Mesodermal cell (in vitro differentiated cells): Measurements from ENCODE around the gene SULT6B1.
"Not testable (repeated sequence)": the region's sequence is repeated elsewhere in the genome, so short reads cannot be mapped to it uniquely, and the experiment has no call there.

Source experiments
- H3K27ac ChIP-seq: 2 replicates; pipeline ENCODE4 v1.7.0; 2013; ENCODE audit warnings: mild to moderate bottlenecking, low read depth, low read length, moderate library complexity; ENCODE audit not compliant: severe bottlenecking
- H3K36me3 ChIP-seq: 2 replicates; pipeline ENCODE4 v1.7.1; 2013; ENCODE audit warnings: mild to moderate bottlenecking, low read length, moderate library complexity; ENCODE audit not compliant: control insufficient read depth, insufficient read depth
- H3K4me1 ChIP-seq: one replicate; pipeline ENCODE4 v1.7.1; 2013; ENCODE audit warnings: mild to moderate bottlenecking, low read length; ENCODE audit not compliant: insufficient read depth, control insufficient read depth, poor library complexity, severe bottlenecking
- H3K4me3 ChIP-seq: 2 replicates; pipeline ENCODE4 v1.7.0; 2013; ENCODE audit warnings: low read length, control low read depth, mild to moderate bottlenecking; ENCODE audit not compliant: insufficient read depth, poor library complexity, severe bottlenecking; ENCODE audit errors: extremely low read depth
- H3K9me3 ChIP-seq: 2 replicates; pipeline ENCODE4 v1.7.1; 2013; ENCODE audit warnings: mild to moderate bottlenecking, low read length, moderate library complexity; ENCODE audit not compliant: control insufficient read depth
- WGBS, 2 experiments: methylation state at CpG; one replicate each; pipeline ENCODE4 v1.1.5; 2013; ENCODE audit warnings: missing lambda C conversion rate in 2 of 2; ENCODE audit not compliant: insufficient coverage in 2 of 2; 5-methylcytosine and 5-hydroxymethylcytosine counted together

Gene SULT6B1

DNA sequence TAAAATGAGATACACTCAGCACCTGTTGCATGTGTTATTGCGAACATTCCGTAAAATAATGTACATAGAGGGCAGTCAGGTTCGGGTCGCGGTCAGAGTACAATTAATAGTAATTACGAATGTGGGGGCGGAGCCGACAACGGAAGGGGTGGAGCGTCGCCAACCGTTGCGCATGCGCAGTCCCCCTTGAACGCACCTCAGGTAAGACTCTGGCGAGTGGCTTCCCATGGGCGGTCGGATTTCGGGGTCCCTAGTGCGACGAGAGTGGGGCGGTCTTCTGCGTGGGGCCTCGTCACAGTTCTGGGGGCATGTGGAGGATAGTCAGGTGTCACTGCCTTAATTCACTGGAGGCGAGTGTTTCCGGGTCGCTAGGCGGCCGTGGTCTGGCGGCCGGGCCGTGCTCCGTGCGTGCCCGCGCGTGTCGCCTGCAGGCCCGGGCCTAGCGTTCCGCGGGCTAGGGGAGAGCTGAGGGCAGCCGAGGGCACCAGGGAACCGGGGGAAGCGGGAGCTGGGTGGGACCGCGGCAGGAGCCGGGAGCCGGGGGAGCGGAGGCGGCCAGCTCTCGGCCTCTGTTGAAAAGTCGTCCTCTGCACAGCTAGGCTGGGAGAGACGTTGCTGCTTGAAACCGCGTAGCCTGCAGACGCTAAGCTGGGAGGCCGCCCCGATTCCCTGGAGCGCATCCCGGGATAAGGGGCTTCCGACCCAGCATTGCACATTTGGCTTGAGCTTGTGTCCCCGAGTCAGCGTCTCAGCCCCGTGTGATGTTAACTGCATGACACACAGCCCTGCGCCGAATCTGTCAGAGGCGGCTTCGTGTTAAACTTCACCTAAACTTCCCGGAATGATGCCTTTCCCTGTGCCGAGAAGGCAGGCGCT is 8.1 kb upstream of the SULT6B1 start, which contains the start of gene CEBPZOS:
Gene CEBPZOS (plus strand): TSS at position 177 of the 876 bp plus-strand sequence. CDS start 3,209 bp downstream, outside the sequence.
- H3K4me3 ChIP-seq = peak within 1 kb of the TSS; percentile 46
- no peaks in the 10 kb centered on the region for H3K4me1 ChIP-seq
- WGBS, 2 experiments = 67 to 69% methylated on average over 61 to 72 of the region's 72 CpGs
- no peaks in the 10 kb centered on the region for H3K9me3 ChIP-seq
- peaks cover 15% of the 10 kb centered on the region for H3K36me3 ChIP-seq
- peak within 1 kb of the TSS; percentile 1 for H3K27ac ChIP-seq

DNA sequence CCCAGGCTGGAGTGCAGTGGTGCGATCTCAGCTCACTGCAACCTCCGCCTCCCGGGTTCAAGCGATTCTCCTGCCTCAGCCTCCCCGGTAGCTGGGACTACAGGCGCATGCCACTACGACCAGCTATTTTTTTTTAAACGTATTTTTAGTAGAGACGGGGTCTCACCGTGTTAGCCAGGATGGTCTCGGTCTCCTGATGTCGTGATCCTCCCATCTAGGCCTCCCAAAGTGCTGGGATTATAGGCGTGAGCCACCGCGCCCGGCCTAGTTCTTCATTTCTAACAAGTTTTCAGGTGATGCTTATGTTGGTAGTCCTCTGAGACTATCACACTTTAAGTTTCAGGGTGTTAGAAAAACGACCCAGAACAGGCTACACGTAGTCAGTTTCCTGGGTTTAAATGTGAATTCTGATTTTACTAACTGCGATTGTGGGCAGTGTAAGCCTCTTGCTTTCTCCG is 7.4 kb upstream of the SULT6B1 start:
- 91 to 96% methylated on average over 16 to 17 of the region's 20 CpGs for WGBS, 2 experiments
- H3K27ac ChIP-seq, H3K4me1 ChIP-seq, H3K9me3 ChIP-seq: not testable (repeated sequence)
- H3K4me3 ChIP-seq = peak overlapping the region; percentile 46
- H3K36me3 ChIP-seq = peaks cover 11% of the 10 kb centered on the region

DNA sequence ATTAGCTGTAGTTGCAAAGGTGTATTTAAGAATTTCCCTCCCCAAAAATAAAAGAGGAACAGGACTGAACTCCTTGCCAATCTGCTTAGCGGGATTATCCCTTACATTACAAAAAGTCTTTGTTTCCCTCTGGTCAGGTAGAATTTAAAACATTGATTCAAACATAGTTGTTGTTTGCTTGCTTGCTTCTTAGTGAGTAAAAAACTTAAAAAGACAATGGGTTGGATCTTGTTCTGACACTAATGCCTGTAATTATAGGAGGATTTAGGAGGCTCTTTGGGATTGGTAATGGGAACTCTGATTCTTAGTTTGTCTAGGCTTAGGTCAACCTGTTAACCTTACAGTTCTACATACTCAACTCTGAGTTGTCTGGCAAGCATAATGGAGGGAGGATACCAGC is 4.1 kb upstream of the SULT6B1 start:
- Histone ChIP-seq H3K4me1 (peaks cover 15% of the 10 kb centered on the region), H3K36me3 (no peaks in the 10 kb centered on the region), H3K4me3 (no peak overlapping the region), H3K27ac (no peak overlapping the region), H3K9me3 (no peaks in the 10 kb centered on the region)
- no CpG with 5 or more reads among the region's 1 CpG for WGBS, 2 experiments

DNA sequence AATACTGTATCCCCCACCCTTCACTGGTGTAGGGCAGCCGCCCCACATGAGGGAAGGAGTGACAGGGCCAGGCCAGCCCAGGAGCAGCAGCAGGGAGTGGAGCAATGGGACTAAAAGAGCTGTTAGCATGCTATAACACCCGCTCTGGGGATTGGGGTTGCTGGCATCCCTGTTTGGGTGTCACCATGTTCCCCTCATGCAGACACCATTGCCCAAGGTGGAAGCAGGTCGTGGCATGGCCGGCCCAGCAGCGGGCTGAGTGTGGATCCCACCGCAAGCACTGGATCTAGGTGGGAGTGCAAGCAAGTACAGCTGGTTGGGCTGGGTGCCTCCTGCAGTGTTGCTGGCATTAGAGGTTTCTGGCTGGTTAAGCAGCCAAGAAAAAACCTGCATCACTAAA is 3.3 kb upstream of the SULT6B1 start:
- H3K4me1 ChIP-seq = peaks cover 15% of the 10 kb centered on the region
- no peaks in the 10 kb centered on the region for H3K36me3 ChIP-seq
- no peak overlapping the region for H3K27ac ChIP-seq
- H3K9me3 ChIP-seq = no peaks in the 10 kb centered on the region
- H3K4me3 ChIP-seq = no peak overlapping the region
- WGBS, 2 experiments = 84 to 88% methylated on average over 2 to 6 of the region's 6 CpGs

DNA sequence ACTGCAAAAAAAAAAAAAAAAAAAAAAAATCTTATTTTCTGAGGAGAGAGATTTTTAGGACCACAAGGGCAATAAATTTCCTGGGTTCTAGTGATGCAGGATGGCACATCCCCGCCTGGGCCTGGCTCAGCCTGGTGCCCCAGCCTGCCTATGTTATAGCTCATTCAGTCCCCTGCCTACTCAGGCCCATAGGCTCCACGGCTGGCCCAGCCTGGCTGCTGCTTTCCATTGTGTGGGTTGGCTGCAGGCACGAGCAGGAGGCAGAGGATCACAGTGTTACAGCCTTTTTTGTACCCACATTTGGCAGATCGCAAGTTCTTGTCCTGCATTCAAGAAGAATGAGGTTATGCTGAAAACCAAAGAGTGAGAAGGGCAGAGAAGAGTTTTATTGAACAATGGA is 2.8 kb upstream of the SULT6B1 start:
- no peaks in the 10 kb centered on the region for H3K9me3 ChIP-seq
- H3K27ac ChIP-seq = no peak overlapping the region
- H3K4me3 ChIP-seq = no peak overlapping the region
- H3K36me3 ChIP-seq = no peaks in the 10 kb centered on the region
- H3K4me1 ChIP-seq = peaks cover 15% of the 10 kb centered on the region
- 74 to 80% methylated on average over 3 to 4 of the region's 4 CpGs for WGBS, 2 experiments

DNA sequence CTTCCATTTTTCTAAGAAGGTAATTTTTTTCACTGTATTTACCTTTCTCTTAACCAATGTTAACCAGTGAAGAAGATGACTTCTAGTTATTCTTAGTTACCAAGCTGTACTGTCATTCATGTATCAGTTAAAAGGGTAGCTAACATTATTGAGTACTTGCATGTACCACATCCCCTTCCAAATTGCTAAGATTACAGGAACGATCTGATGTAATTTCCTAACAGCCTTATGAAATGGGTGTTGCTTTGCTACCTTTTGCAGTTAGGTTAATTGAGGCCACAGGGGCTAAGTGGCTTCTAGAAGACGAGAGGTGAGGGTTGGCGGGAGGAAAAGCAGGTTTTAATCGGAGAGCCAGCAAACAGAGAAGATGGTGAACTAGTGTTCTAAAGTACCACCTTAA is 1.8 kb upstream of the SULT6B1 start:
- no peak overlapping the region for H3K4me3 ChIP-seq
- H3K36me3 ChIP-seq = no peaks in the 10 kb centered on the region
- H3K9me3 ChIP-seq = no peaks in the 10 kb centered on the region
- H3K4me1 ChIP-seq = peaks cover 15% of the 10 kb centered on the region
- 90 to 100% methylated on average over 2 to 3 of the region's 4 CpGs for WGBS, 2 experiments
- no peak overlapping the region for H3K27ac ChIP-seq

DNA sequence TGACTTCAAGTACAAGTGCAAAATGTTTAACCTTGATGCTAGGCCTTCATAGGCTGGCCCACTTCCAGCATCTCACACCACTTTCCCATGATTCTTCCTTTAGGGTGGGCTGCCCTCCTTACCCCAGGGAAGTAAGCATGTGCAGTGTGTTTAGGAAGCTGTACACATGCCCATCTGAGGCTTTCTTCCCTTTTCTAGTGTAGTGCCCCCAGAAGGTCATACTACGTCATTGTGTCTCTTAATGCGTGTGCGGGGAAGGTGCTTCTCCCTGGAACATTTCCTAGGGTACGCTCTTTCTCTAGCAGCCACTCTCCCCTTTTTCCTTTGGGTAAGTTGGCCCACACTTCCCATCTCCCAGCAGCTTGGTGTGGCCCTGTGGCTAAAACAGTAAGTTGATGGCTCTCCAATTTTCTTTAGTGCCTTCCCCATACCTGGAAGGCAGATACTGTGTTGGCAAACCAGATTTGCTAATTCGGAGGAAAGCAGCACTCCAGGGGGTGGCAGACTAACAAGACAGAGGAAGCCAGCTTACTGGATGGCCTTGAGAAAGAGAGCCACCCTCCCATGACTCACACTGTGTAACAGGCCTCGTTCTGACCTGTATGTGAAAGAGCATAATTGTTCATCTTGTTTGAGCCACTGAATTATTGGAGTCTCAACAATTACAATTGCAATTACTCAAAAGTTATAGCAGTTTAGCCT is 1.1 kb upstream of the SULT6B1 start:
- Histone ChIP-seq H3K9me3 (no peaks in the 10 kb centered on the region), H3K4me1 (peaks cover 15% of the 10 kb centered on the region), H3K36me3 (no peaks in the 10 kb centered on the region), H3K4me3 (no peak overlapping the region), H3K27ac (no peak overlapping the region)
- 58 to 73% methylated on average over 5 of the region's 6 CpGs for WGBS, 2 experiments

DNA sequence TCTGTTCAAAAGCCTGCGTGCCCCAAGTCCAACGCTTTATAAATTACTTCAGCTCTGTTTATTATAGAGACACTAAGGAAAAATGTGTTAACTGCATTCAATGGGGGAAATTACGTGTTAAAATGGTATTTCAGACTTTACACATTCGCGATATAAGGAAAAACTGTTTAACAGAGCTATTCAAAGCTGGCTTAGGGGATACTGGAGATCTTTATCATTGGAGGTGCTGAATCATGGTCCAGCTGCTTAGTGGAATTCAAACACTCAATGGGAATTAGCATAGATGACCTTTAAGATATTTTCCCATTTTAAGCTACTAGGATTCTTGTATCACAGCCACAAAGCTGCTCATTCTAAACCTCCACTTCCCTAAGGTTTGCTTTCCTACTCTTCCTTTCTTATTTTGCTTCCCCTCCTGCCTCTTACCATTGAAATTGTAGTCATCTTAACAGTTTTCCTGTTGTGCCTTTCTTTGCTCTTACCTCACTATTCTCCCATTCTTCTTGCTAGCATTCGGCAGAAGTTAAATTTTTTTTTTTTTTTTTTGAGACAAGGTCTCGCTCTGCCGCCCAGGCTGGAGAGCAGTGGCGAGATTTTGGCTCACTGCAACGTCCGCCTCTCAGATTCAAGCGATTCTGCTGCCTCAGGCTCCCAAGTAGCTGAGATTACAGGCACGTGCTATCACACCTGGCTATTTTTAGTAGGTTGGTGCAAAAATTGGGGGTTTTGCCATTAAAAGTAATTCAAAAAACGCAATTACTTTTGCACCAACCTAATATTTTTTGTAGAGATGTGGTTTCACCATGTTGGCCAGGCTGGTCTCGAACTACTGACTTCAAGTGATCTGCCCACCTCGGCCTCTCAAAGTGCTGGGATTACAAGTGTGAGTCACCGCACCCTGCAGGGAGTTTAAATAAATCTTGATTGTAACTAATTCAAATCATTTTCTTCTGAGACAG is 6.5 kb downstream of the SULT6B1 start:
- H3K4me3 ChIP-seq = no peak overlapping the region
- no peaks in the 10 kb centered on the region for H3K36me3 ChIP-seq
- WGBS, 2 experiments = 59 to 70% methylated on average over 8 to 10 of the region's 17 CpGs
- peak overlapping the region; percentile 78 for H3K27ac ChIP-seq
- H3K4me1 ChIP-seq = peaks cover 14% of the 10 kb centered on the region
- no peaks in the 10 kb centered on the region for H3K9me3 ChIP-seq

DNA sequence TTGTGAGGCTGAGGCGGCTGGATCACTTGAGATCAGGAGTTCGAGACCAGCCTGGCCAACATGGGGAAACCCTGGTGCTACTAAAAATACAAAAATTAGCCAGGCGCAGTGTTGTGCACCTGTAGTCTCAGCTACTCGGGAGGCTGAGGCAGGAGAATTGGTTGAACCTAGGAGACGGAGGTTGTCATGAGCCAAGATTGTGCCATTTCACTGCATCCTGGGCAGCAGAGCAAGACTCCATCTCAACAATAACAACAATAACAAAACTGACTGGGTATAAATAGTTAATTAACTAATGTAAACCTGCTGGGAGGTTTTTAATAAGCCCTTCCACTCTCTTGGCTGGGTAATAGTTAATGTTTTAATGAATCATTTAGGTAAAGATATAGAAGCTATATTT is 7.8 kb downstream of the SULT6B1 start:
- H3K4me1 ChIP-seq = peaks cover 14% of the 10 kb centered on the region
- H3K9me3 ChIP-seq = no peaks in the 10 kb centered on the region
- no peak overlapping the region for H3K27ac ChIP-seq
- no peak overlapping the region for H3K4me3 ChIP-seq
- no peaks in the 10 kb centered on the region for H3K36me3 ChIP-seq
- 86 to 99% methylated on average over 2 to 5 of the region's 5 CpGs for WGBS, 2 experiments

DNA sequence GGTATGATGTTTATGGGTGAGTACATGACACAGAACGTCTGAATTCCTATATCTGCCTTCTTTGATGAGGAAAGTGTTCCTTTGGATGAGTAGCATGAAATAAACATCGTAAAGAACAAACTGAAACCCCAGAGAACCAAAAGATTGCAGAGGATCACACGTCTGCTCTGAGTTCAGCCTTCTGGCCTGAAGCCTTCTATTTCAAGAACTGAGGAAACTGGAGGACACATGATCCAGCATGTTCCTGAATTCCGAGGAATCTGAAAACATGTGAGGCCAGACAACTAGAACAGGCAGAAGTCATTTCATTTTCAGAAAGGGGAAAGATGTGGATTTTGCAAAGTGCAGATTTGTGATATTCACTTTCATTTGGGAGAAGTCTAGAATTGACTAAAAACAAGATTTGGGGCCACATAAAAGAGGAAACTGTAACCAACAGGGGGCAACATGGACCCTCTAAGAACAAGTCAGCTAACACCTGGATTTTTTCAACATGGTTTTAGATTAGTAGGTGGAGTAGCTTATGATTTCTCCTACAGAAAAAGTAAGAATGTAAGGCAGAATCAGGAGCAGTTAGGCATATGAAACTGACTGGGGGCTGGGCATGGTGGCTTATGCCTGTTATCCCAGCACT is 8.3 kb downstream of the SULT6B1 start:
- Histone ChIP-seq H3K36me3 (no peaks in the 10 kb centered on the region), H3K27ac (no peak overlapping the region), H3K4me1 (peaks cover 14% of the 10 kb centered on the region), H3K4me3 (no peak overlapping the region), H3K9me3 (no peaks in the 10 kb centered on the region)
- WGBS, 2 experiments = 83 to 87% methylated on average over 3 to 4 of the region's 4 CpGs
